ENCODE data around the gene SPEM2.

GRCh38 chr17:7421186-7421585 is 4.2 kb upstream of the SPEM2 start:
- TF ChIP-seq CTCF (IDR thresholded peaks at IDR 0.05; ENCODE audit: poor library complexity, severe bottlenecking) (no peak), SMC3 (conservative IDR thresholded peaks at IDR 0.05; ENCODE audit: poor library complexity) (no peak), POLR2AphosphoS5 (IDR thresholded peaks at IDR 0.05) (no peak), EZH2 (IDR thresholded peaks at IDR 0.05; ENCODE audit: borderline replicate concordance, insufficient read depth, low read length, poor library complexity, severe bottlenecking) (no peak), MXI1 (conservative IDR thresholded peaks at IDR 0.05; ENCODE audit: poor library complexity, severe bottlenecking) (no peak), TAF1 (IDR thresholded peaks at IDR 0.05; ENCODE audit: low read depth) (no peak)
